ENCODE results near the gene HCN3.
"Not testable (repeated sequence)": the region's sequence is repeated elsewhere in the genome, so short reads cannot be mapped to it uniquely, and the experiment has no call there.

Gene HCN3

GRCh38 chr1:155309423-155310021 lies 32.3 kb downstream of the HCN3 start:
- DNase-seq (ENCODE audit: low read depth in 2 of 2) = no peak

- no peak for DNase-seq (ENCODE audit: low read depth in 2 of 2)
Measured at GRCh38 chr1:155313261-155313660, 36.0 kb downstream of the HCN3 start.

GRCh38 chr1:155316922-155317321 lies 39.7 kb downstream of the HCN3 start:
- DNase-seq (ENCODE audit: low read depth in 2 of 2) = no peak

GRCh38 chr1:155318082-155318481 lies 40.8 kb downstream of the HCN3 start:
- no peak for DNase-seq (ENCODE audit: low read depth in 2 of 2)

GRCh38 chr1:155319536-155319935 lies 42.3 kb downstream of the HCN3 start:
- no peak for DNase-seq (ENCODE audit: low read depth in 2 of 2)

- DNase-seq (ENCODE audit: low read depth in 2 of 2) = no peak
Measured at GRCh38 chr1:155320252-155320651, 43.0 kb downstream of the HCN3 start.

GRCh38 chr1:155320661-155321617 lies 43.7 kb downstream of the HCN3 start, which contains the start of gene RUSC1:
Gene RUSC1 (plus strand): TSS chr1:155320894. CDS start chr1:155321774, 880 bp downstream.
- peak; percentile 59 to 68 for DNase-seq (ENCODE audit: low read depth in 2 of 2)

GRCh38 chr1:155321639-155322503 lies 44.6 kb downstream of the HCN3 start:
- no peak for DNase-seq (ENCODE audit: low read depth in 2 of 2)

- no peak for DNase-seq (ENCODE audit: low read depth in 2 of 2)
Measured at GRCh38 chr1:155322571-155322952, 45.3 kb downstream of the HCN3 start.

- DNase-seq (ENCODE audit: low read depth in 2 of 2) = peak; percentile 75 to 80
Measured at GRCh38 chr1:155322953-155323728, 45.9 kb downstream of the HCN3 start.

GRCh38 chr1:155323729-155324036 lies 46.4 kb downstream of the HCN3 start:
- DNase-seq (ENCODE audit: low read depth in 2 of 2) = peak; percentile 78 to 80

- DNase-seq (ENCODE audit: low read depth in 2 of 2) = peak; percentile 90 to 92
Measured at GRCh38 chr1:155324037-155324716, 46.9 kb downstream of the HCN3 start.

GRCh38 chr1:155324717-155325602 lies 47.7 kb downstream of the HCN3 start:
- no peak for DNase-seq (ENCODE audit: low read depth in 2 of 2)

- DNase-seq (ENCODE audit: low read depth in 2 of 2) = no peak
Measured at GRCh38 chr1:155325603-155325893, 48.3 kb downstream of the HCN3 start.

GRCh38 chr1:155326020-155326526 lies 48.8 kb downstream of the HCN3 start:
- DNase-seq (ENCODE audit: low read depth in 2 of 2) = no peak

- DNase-seq (ENCODE audit: low read depth in 2 of 2) = no peak
Measured at GRCh38 chr1:155326631-155327037, 49.4 kb downstream of the HCN3 start.

- no peak for DNase-seq (ENCODE audit: low read depth in 2 of 2)
Measured at GRCh38 chr1:155327981-155328380, 50.7 kb downstream of the HCN3 start.

- DNase-seq (ENCODE audit: low read depth in 2 of 2) = not testable (repeated sequence)
Measured at GRCh38 chr1:155328856-155329255, 51.6 kb downstream of the HCN3 start.

GRCh38 chr1:155329980-155330598 lies 52.8 kb downstream of the HCN3 start:
- DNase-seq (ENCODE audit: low read depth in 2 of 2) = no peak
